H1 (cell line): ENCODE measurements around the gene TAF1B. TPM values are rescaled to one million over a fixed set of nuclear protein-coding genes. Genes with fewer than 3 reads are reported as not detected.

Source experiments
- CTCF ChIA-PET: fragments of 300-600 bp; sonication (Branson Sonifier 250); formaldehyde crosslinking; loops from one replicate; lab custom pipeline; 2021; ENCODE audit not compliant: partially characterized antibody; lab: Charles Lee
- POLR2A ChIA-PET: fragments of 300-600 bp; sonication (Branson Sonifier 250); formaldehyde crosslinking; loops from one replicate; lab custom pipeline; 2021; ENCODE audit warnings: inconsistent platforms; ENCODE audit not compliant: partially characterized antibody; lab: Charles Lee
- DNase-seq, 2 experiments: peaks; one replicate each; pipeline versions ENCODE4 v3.0.0 to v3.0.0-alpha.2; 2010 to 2022; ENCODE audit warnings: low spot score in 2 of 2, low read depth in 1 of 2, mixed read lengths in 1 of 2
- FAIRE-seq: peaks from 2 replicates; lab custom pipeline; 2011; peaks lifted over from hg19 to GRCh38; lab: Jason Lieb, UNC
- H2AFZ ChIP-seq: 2 replicates; pipeline ENCODE4 v1.8.1; 2012; ENCODE audit warnings: low read length, inconsistent platforms
- H2AK5ac ChIP-seq: 2 replicates; pipeline ENCODE4 v1.6.1; 2013; ENCODE audit warnings: low read depth, low read length
- H2BK120ac ChIP-seq: replicated peaks from 2 replicates; pipeline ENCODE3; 2013; ENCODE audit warnings: low read depth, low read length, inconsistent platforms
- H2BK12ac ChIP-seq: 2 replicates; pipeline ENCODE4 v1.6.1; 2013; ENCODE audit warnings: low read depth, low read length
- H2BK15ac ChIP-seq: 2 replicates; pipeline ENCODE4 v1.6.1; 2013; ENCODE audit warnings: low read length
- H2BK20ac ChIP-seq: 2 replicates; pipeline ENCODE4 v1.6.1; 2013; ENCODE audit warnings: low read length
- H2BK5ac ChIP-seq: 2 replicates; pipeline ENCODE4 v1.6.1; 2013; ENCODE audit warnings: low read depth, low read length
- H3K14ac ChIP-seq: 2 replicates; pipeline ENCODE4 v1.6.1; 2013; ENCODE audit warnings: inconsistent platforms; ENCODE audit not compliant: insufficient read length
- H3K18ac ChIP-seq: 2 replicates; pipeline ENCODE4 v1.6.1; 2013; ENCODE audit warnings: low read length; ENCODE audit errors: extremely low read depth
- H3K23ac ChIP-seq: 2 replicates; pipeline ENCODE4 v1.6.1; 2013; ENCODE audit warnings: inconsistent platforms; ENCODE audit not compliant: insufficient read length
- H3K23me2 ChIP-seq: 2 replicates; pipeline ENCODE4 v1.6.1; 2013; ENCODE audit warnings: low read depth, low read length
- H3K27ac ChIP-seq: 2 replicates; pipeline ENCODE4 v1.6.1; 2011; ENCODE audit warnings: low read depth, low read length, inconsistent platforms
- H3K27me3 ChIP-seq, 4 experiments: replicated peaks in 1 of 4; 1 replicate in 1 of 4; 2 replicates in 3 of 4; pipeline versions ENCODE4 v1.6.1 to v1.8.1; 2011 to 2013; ENCODE audit warnings: low read length in 3 of 4, mild to moderate bottlenecking in 3 of 4, inconsistent platforms in 2 of 4, mixed read lengths in 2 of 4, moderate library complexity in 1 of 4; ENCODE audit not compliant: control insufficient read depth in 3 of 4, insufficient read depth in 3 of 4; ENCODE audit errors: extremely low read depth in 1 of 4
- H3K36me3 ChIP-seq, 4 experiments: 2 replicates each; pipeline versions ENCODE4 v1.6.1 to v1.8.1; 2011 to 2013; ENCODE audit warnings: mild to moderate bottlenecking in 4 of 4, low read length in 3 of 4, moderate library complexity in 2 of 4, control low read depth in 1 of 4, inconsistent platforms in 1 of 4; ENCODE audit not compliant: insufficient read depth in 4 of 4, control insufficient read depth in 2 of 4
- H3K4ac ChIP-seq: replicated peaks from 2 replicates; pipeline ENCODE3; 2013; ENCODE audit warnings: low read length, low read depth, mixed read lengths, inconsistent platforms; ENCODE audit not compliant: insufficient read length
- H3K4me1 ChIP-seq, 4 experiments: replicated peaks in 1 of 4; 1 replicate in 1 of 4; 2 replicates in 3 of 4; pipeline versions ENCODE4 v1.6.1 to v1.8.1; 2011 to 2013; ENCODE audit warnings: low read length in 3 of 4, inconsistent platforms in 2 of 4, mixed read lengths in 1 of 4; ENCODE audit not compliant: insufficient read depth in 4 of 4, control insufficient read depth in 3 of 4
- H3K4me2 ChIP-seq, 2 experiments: 2 replicates each; pipeline versions ENCODE4 v1.6.1 to v1.8.1; 2011 to 2013; ENCODE audit warnings: low read depth in 2 of 2, low read length in 2 of 2, control low read depth in 1 of 2, inconsistent platforms in 1 of 2, mild to moderate bottlenecking in 1 of 2; ENCODE audit not compliant: insufficient read depth in 1 of 2
- H3K4me3 ChIP-seq, 4 experiments: fragments of 200-600, 300-600 bp in 1 of 4; sonication (generic), shearing (Covaris generic), sonication (Bioruptor Twin) in 1 of 4; 2 replicates each; pipeline versions ENCODE4 v1.5.1 to v1.8.1; 2011 to 2016; ENCODE audit warnings: low read length in 4 of 4, low read depth in 3 of 4, control low read depth in 2 of 4, inconsistent platforms in 2 of 4, mild to moderate bottlenecking in 2 of 4, mixed read lengths in 1 of 4, moderate library complexity in 1 of 4; ENCODE audit not compliant: insufficient read depth in 2 of 4; ENCODE audit errors: extremely low read depth in 1 of 4
- H3K56ac ChIP-seq: replicated peaks from 2 replicates; pipeline ENCODE3; 2013; ENCODE audit warnings: low read depth, mild to moderate bottlenecking, mixed read lengths, low read length, inconsistent platforms; ENCODE audit not compliant: insufficient read length
- H3K79me1 ChIP-seq: 2 replicates; pipeline ENCODE4 v1.6.1; 2013; ENCODE audit warnings: low read depth, low read length, control low read depth
- H3K79me2 ChIP-seq, 2 experiments: 2 replicates each; pipeline versions ENCODE4 v1.6.1 to v1.8.1; 2012 to 2013; ENCODE audit warnings: low read length in 2 of 2, mild to moderate bottlenecking in 2 of 2, inconsistent platforms in 1 of 2; ENCODE audit not compliant: insufficient read depth in 2 of 2, control insufficient read depth in 1 of 2
- H3K9ac ChIP-seq, 4 experiments: replicated peaks in 1 of 4; 1 replicate in 1 of 4; 2 replicates in 3 of 4; pipeline versions ENCODE4 v1.6.1 to v1.8.1; 2011 to 2013; ENCODE audit warnings: low read depth in 3 of 4, low read length in 3 of 4, control low read depth in 2 of 4, mild to moderate bottlenecking in 2 of 4, moderate library complexity in 2 of 4, inconsistent platforms in 1 of 4; ENCODE audit errors: extremely low read depth in 1 of 4
- H3K9me3 ChIP-seq, 2 experiments: 2 replicates each; pipeline versions ENCODE4 v1.6.1 to v1.8.1; 2012 to 2013; ENCODE audit warnings: mild to moderate bottlenecking in 2 of 2, moderate library complexity in 2 of 2, control low read depth in 1 of 2, inconsistent platforms in 1 of 2, low read depth in 1 of 2, low read length in 1 of 2, mixed read lengths in 1 of 2; ENCODE audit not compliant: insufficient read depth in 2 of 2
- H4K20me1 ChIP-seq, 2 experiments: replicated peaks in 1 of 2; 2 replicates each; pipeline versions ENCODE3 to v1.8.1; 2011 to 2013; ENCODE audit warnings: inconsistent platforms in 2 of 2, low read length in 2 of 2, mild to moderate bottlenecking in 1 of 2; ENCODE audit not compliant: insufficient read depth in 2 of 2, control insufficient read depth in 1 of 2
- H4K5ac ChIP-seq: 2 replicates; pipeline ENCODE4 v1.6.1; 2013; ENCODE audit warnings: low read length, low read depth, mixed read lengths, inconsistent platforms; ENCODE audit not compliant: insufficient read length
- H4K8ac ChIP-seq: 2 replicates; pipeline ENCODE4 v1.8.0; 2013; ENCODE audit warnings: mild to moderate bottlenecking, moderate library complexity, low read length, inconsistent platforms; ENCODE audit not compliant: insufficient read depth; ENCODE audit errors: extremely low read depth
- H4K91ac ChIP-seq: replicated peaks from 2 replicates; pipeline ENCODE3; 2013; ENCODE audit warnings: low read length, mixed read lengths, inconsistent platforms; ENCODE audit not compliant: insufficient read length
- SIN3A ChIP-seq, 2 experiments: IDR thresholded peaks in 1 of 2; conservative IDR thresholded peaks in 1 of 2; 2 replicates each; pipeline ENCODE4 v1.6.1; 2011 to 2012; ENCODE audit warnings: low read length in 2 of 2, improper control_type of control experiment in 1 of 2, low read depth in 1 of 2, mild to moderate bottlenecking in 1 of 2
- SUZ12 ChIP-seq: fragments of 200-600 bp; sonication (generic); IDR thresholded peaks from 2 replicates; pipeline ENCODE4 v1.6.1; 2012; ENCODE audit warnings: mild to moderate bottlenecking, inconsistent platforms, low read length, moderate library complexity, mixed read lengths
- WGBS, 2 experiments: shearing (Covaris generic) in 1 of 2; methylation state at CpG; one replicate each; pipeline versions ENCODE4 v1.1.6 to v1.1.7; 2013 to 2015; ENCODE audit warnings: low lambda C conversion rate in 2 of 2, mixed read lengths in 2 of 2, inconsistent platforms in 1 of 2, low coverage in 1 of 2, missing lambda C conversion rate in 1 of 2; ENCODE audit not compliant: insufficient replicate concordance in 2 of 2, insufficient coverage in 1 of 2, insufficient read length in 1 of 2; ENCODE audit errors: extremely low coverage in 1 of 2, missing lambda C conversion rate in 1 of 2; 5-methylcytosine and 5-hydroxymethylcytosine counted together
- polyA plus RNA-seq, 7 experiments: library from polyadenylated mRNA; depleted of rRNA in 3 of 7; stranded (reverse) in 5 of 7; unstranded in 2 of 7; fragments of >200 nt in 5 of 7; fragments of 200-250 nt in 2 of 7; gene quantifications; 1 replicate in 5 of 7; 2 replicates in 1 of 7; 4 replicates in 1 of 7; pipeline versions ENCODE4 v1.2.1 to v1.2.3, GENCODE V29; 2011 to 2013; ENCODE audit warnings: missing spikeins in 2 of 7, mixed read lengths in 2 of 7
- total RNA-seq: library from RNA; stranded (reverse); fragmentation: NEBNext Ultra II Directional; extraction: Animal tissue kit (Norgen Biotek cat#: 25700); gene quantifications from 2 replicates; pipeline ENCODE4 v1.2.1, GENCODE V29; 2021

TAF1B gene
- total and polyA plus RNA-seq, 2 of the 8 experiments (the other 6 are each of a cell fraction or from before 2014, with no cell fraction given): 6.6 to 25.2 TPM

DNA sequence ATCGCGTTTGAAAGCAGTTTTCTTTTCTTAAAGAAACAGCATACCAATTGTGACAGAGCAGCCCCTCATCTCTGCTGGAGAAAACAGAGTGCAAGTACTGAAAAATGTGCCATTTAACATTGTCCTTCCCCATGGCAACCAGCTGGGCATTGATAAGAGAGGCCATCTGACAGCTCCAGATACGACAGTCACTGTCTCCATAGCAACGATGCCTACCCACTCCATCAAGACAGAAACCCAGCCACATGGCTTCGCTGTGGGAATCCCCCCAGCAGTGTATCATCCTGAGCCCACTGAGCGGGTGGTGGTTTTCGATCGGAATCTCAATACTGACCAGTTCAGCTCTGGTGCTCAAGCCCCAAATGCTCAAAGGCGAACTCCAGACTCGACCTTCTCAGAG is 117.7 kb downstream of the TAF1B start:
- Histone ChIP-seq H2BK15ac (no peak overlapping the region), H4K8ac (no peak overlapping the region), H3K27me3 (no peaks in the 10 kb centered on the region), H3K9ac (no peak overlapping the region), H2AFZ (no peak overlapping the region), H3K23ac (no peak overlapping the region), H2BK12ac (no peak overlapping the region), H4K91ac (no peak overlapping the region), H2BK20ac (no peak overlapping the region), H3K23me2 (no peaks in the 10 kb centered on the region), H3K14ac (no peak overlapping the region), H3K79me1 (no peaks in the 10 kb centered on the region), H2AK5ac (no peak overlapping the region), H3K56ac (no peak overlapping the region), H3K4me1 (no peaks in the 10 kb centered on the region), H3K4ac (no peak overlapping the region), H3K18ac (no peak overlapping the region), H4K20me1 (no peaks in the 10 kb centered on the region), H3K4me2 (no peak overlapping the region), H3K9me3 (no peaks in the 10 kb centered on the region), H4K5ac (no peak overlapping the region), H2BK120ac (no peak overlapping the region), H3K79me2 (no peaks in the 10 kb centered on the region), H3K4me3 (no peak overlapping the region), H3K36me3 (no peaks in the 10 kb centered on the region), H2BK5ac (no peak overlapping the region), H3K27ac (no peak overlapping the region)
- POLR2A ChIA-PET: no interaction called here
- TF ChIP-seq SUZ12: no peak
- TF ChIP-seq SIN3A (conservative IDR thresholded peaks at IDR 0.05 in 1 of 2, IDR thresholded peaks at IDR 0.05 in 1 of 2; ENCODE audit: low read depth in 1 of 2, low read length in 2 of 2): peak in 1 of 2 experiments; percentile 57; a peak in 1 of 4 replicates
- FAIRE-seq: no peak
- CTCF ChIA-PET: interaction anchor here (1.0 to 2.4 kb wide), 4 partner anchors 17 to 147 kb away, joined by 3 to 18 read pairs (median 5); no protein-coding TSS in a partner anchor
- 91% methylated on average over 10 of the region's 10 CpGs; no CpG with 5 or more reads in 1 of the 2 experiments for WGBS, 2 experiments
- DNase-seq: no peak
